Esophagus squamous epithelium (tissue), 5 donors: ENCODE measurements around the gene MBP. TPM values are rescaled to one million over a fixed set of nuclear protein-coding genes. Genes with fewer than 3 reads are reported as not detected.

Source experiments
- DNase-seq: peaks from one replicate; lab custom pipeline; 2025; lab: John Stamatoyannopoulos, UW
- H3K27ac ChIP-seq, 4 donors: fragments of 200-600 bp; sonication (generic); one replicate each; pipeline ENCODE4 v1.5.1; 2016 to 2019; ENCODE audit warnings: mild to moderate bottlenecking in 1 of 4
- H3K27me3 ChIP-seq, 4 donors: fragments of 200-600 bp; sonication (generic); 1 replicate in 3 of 4; 2 replicates in 1 of 4; pipeline versions ENCODE4 v1.5.1 to v1.6.0; 2017 to 2021; ENCODE audit warnings: antibody characterized with exemption in 1 of 4
- H3K36me3 ChIP-seq, 3 donors: fragments of 200-600 bp; sonication (generic); one replicate each; pipeline ENCODE4 v1.5.1; 2016 to 2019
- H3K4me1 ChIP-seq, 3 donors: fragments of 200-600 bp; sonication (generic); one replicate each; pipeline ENCODE4 v1.5.1; 2017 to 2019
- H3K4me3 ChIP-seq, 4 donors: fragments of 200-600 bp; sonication (generic); 1 replicate in 3 of 4; 2 replicates in 1 of 4; pipeline ENCODE4 v1.5.1; 2016 to 2019; ENCODE audit warnings: mild to moderate bottlenecking in 2 of 4, moderate library complexity in 1 of 4
- H3K9me3 ChIP-seq, 3 donors: fragments of 200-600 bp; sonication (generic); one replicate each; pipeline ENCODE4 v1.5.1; 2016 to 2019
- CTCF ChIP-seq, 6 experiments: fragments of 450-650 bp in 4 of 6; fragments of 200-600 bp in 2 of 6; sonication (generic) in 2 of 6; IDR thresholded peaks; one replicate each; pipeline ENCODE4 v1.5.1; 2016 to 2019; ENCODE audit warnings: antibody characterized with exemption in 6 of 6, mild to moderate bottlenecking in 4 of 6, moderate library complexity in 4 of 6
- POLR2A ChIP-seq, 4 donors: fragments of 450-650 bp; IDR thresholded peaks; one replicate each; pipeline ENCODE4 v1.6.1; 2017; ENCODE audit warnings: antibody characterized with exemption in 4 of 4, mild to moderate bottlenecking in 4 of 4, moderate library complexity in 3 of 4
- WGBS, 2 donors: methylation state at CpG; one replicate each; pipeline ENCODE4 v1.1.5; 2018; 5-methylcytosine and 5-hydroxymethylcytosine counted together
- intact Hi-C: fragments of 100-400 bp; cut with DNase I; formaldehyde crosslinking; loops from one replicate; pipeline ENCODE4 v1.15.0; 2022
- total RNA-seq, 4 donors: library from RNA; depleted of rRNA; stranded (reverse); fragments of >200 nt; gene quantifications; one replicate each; pipeline ENCODE4 v1.1.0, GENCODE V29; 2016
- donor health status: DM: yes; HTN: yes; CAD: no.

MBP gene
- total RNA-seq, 4 donors from 2014 or later: 21.9 to 38.9 (median 25.2) TPM

GRCh38 chr18:76981396-76981968 lies 151.1 kb downstream of the MBP start:
- WGBS, 2 donors: 66 to 70% methylated on average over 10 to 11 of the region's 13 CpGs
- intact Hi-C loops: loop anchor here (10.0 kb wide), 1 partner anchor 177 kb away; no protein-coding TSS in a partner anchor
- Histone ChIP-seq H3K36me3 (no peaks in the 10 kb centered on the region), H3K9me3 (no peaks in the 10 kb centered on the region), H3K27me3 (no peaks in the 10 kb centered on the region), H3K27ac (no peak overlapping the region), H3K4me3 (no peak overlapping the region), H3K4me1 (peaks cover 0 to 21% (median 0%) of the 10 kb centered on the region in 3 donors)
- DNase-seq: no peak
- TF ChIP-seq CTCF (IDR thresholded peaks at IDR 0.05): no peak
- TF ChIP-seq POLR2A (IDR thresholded peaks at IDR 0.05): no peak

- no peak overlapping the region for H3K27ac ChIP-seq
- H3K27me3 ChIP-seq: no peaks in the 10 kb centered on the region
- peaks cover 0 to 21% (median 0%) of the 10 kb centered on the region in 3 donors for H3K4me1 ChIP-seq
- TF ChIP-seq CTCF (IDR thresholded peaks at IDR 0.05) (no peak), POLR2A (IDR thresholded peaks at IDR 0.05) (no peak)
- no peak for DNase-seq
- WGBS, 2 donors: 72 to 74% methylated on average over 22 to 23 of the region's 23 CpGs
- H3K9me3 ChIP-seq: no peaks in the 10 kb centered on the region
- intact Hi-C loops: loop anchor here (10.0 kb wide), 1 partner anchor 176 kb away; no protein-coding TSS in a partner anchor
- no peak overlapping the region for H3K4me3 ChIP-seq
- no peaks in the 10 kb centered on the region for H3K36me3 ChIP-seq
These were observed 151.8 kb downstream of the MBP start for GRCh38 chr18:76980663-76981395.

- intact Hi-C loops: loop anchor here (10.0 kb wide), 1 partner anchor 175 kb away; no protein-coding TSS in a partner anchor
- H3K36me3 ChIP-seq: no peaks in the 10 kb centered on the region
These were observed 152.7 kb downstream of the MBP start for GRCh38 chr18:76979906-76980305.

GRCh38 chr18:76979111-76979751 lies 153.4 kb downstream of the MBP start:
- H3K27ac ChIP-seq: no peak overlapping the region
- no peak for DNase-seq
- no peaks in the 10 kb centered on the region for H3K9me3 ChIP-seq
- H3K36me3 ChIP-seq: no peaks in the 10 kb centered on the region
- intact Hi-C loops: no loop called here
- no peaks in the 10 kb centered on the region for H3K27me3 ChIP-seq
- WGBS, 2 donors: 76 to 87% methylated on average over 21 to 26 of the region's 31 CpGs
- no peak for TF ChIP-seq CTCF (IDR thresholded peaks at IDR 0.05)
- TF ChIP-seq POLR2A (IDR thresholded peaks at IDR 0.05): no peak
- H3K4me1 ChIP-seq: peaks cover 0 to 21% (median 0%) of the 10 kb centered on the region in 3 donors
- H3K4me3 ChIP-seq: no peak overlapping the region

More at GRCh38 chr18:76979906-76980305, 152.7 kb downstream of the MBP start:
- H3K4me3 ChIP-seq: no peak overlapping the region
- peaks cover 0 to 21% (median 0%) of the 10 kb centered on the region in 3 donors for H3K4me1 ChIP-seq
- H3K27me3 ChIP-seq: no peaks in the 10 kb centered on the region
- TF ChIP-seq POLR2A (IDR thresholded peaks at IDR 0.05) (no peak), CTCF (IDR thresholded peaks at IDR 0.05) (no peak)
- WGBS, 2 donors: 85 to 89% methylated on average over 17 of the region's 17 CpGs
- H3K27ac ChIP-seq: no peak overlapping the region
- DNase-seq: no peak
- H3K9me3 ChIP-seq: no peaks in the 10 kb centered on the region
